SK-N-SH treated with all-trans-retinoic acid at 6 μM for 48 hours (cell line): Measurements from ENCODE around the gene MVB12B.

ENCODE experiments used
- ARNTL ChIP-seq: fragments of 450-650 bp; formaldehyde crosslinking; IDR thresholded peaks from 2 replicates; pipeline ENCODE4 v1.5.0; 2020; ENCODE audit warnings: low read depth, mild to moderate bottlenecking, moderate library complexity, borderline replicate concordance
- GLIS3 ChIP-seq: fragments of 250-450 bp; sonication (Bioruptor Pico); IDR thresholded peaks from 2 replicates; pipeline ENCODE4 v1.5.0; 2020; ENCODE audit warnings: mild to moderate bottlenecking, moderate library complexity
- OSR1 ChIP-seq: fragments of 250-450 bp; sonication (Bioruptor Pico); IDR thresholded peaks from 2 replicates; pipeline ENCODE4 v1.8.0; 2022; ENCODE audit warnings: moderate library complexity, mild to moderate bottlenecking, inconsistent platforms
- RARB ChIP-seq: fragments of 250-450 bp; sonication (Bioruptor Pico); IDR thresholded peaks from 2 replicates; pipeline ENCODE4 v1.8.0; 2021; ENCODE audit warnings: mild to moderate bottlenecking, moderate library complexity
- SNAI2 ChIP-seq: fragments of 250-450 bp; sonication (Bioruptor Pico); IDR thresholded peaks from 2 replicates; pipeline ENCODE4 v1.5.0; 2020; ENCODE audit warnings: mild to moderate bottlenecking, moderate library complexity
- TOX ChIP-seq: fragments of 250-450 bp; sonication (Bioruptor Pico); IDR thresholded peaks from 2 replicates; pipeline ENCODE4 v1.8.0; 2021; ENCODE audit warnings: mild to moderate bottlenecking, moderate library complexity, borderline replicate concordance
- ZFP3 ChIP-seq: fragments of 250-450 bp; sonication (Bioruptor Pico); IDR thresholded peaks from 2 replicates; pipeline ENCODE4 v1.5.0; 2020; ENCODE audit warnings: mild to moderate bottlenecking, moderate library complexity
- TF ChIP-seq, protein P1 (sequence below): fragments of 250-450 bp; sonication (Bioruptor Pico); IDR thresholded peaks from 2 replicates; pipeline ENCODE4 v1.5.0; 2020; ENCODE audit warnings: mild to moderate bottlenecking, moderate library complexity
- TF ChIP-seq, protein P2 (sequence below): fragments of 250-450 bp; sonication (Bioruptor Pico); IDR thresholded peaks from 2 replicates; pipeline ENCODE4 v1.5.1; 2020; ENCODE audit warnings: low read depth, mild to moderate bottlenecking, moderate library complexity
- TF ChIP-seq, protein P3 (sequence below): fragments of 250-450 bp; sonication (Bioruptor Pico); IDR thresholded peaks from 2 replicates; pipeline ENCODE4 v1.8.0; 2020; ENCODE audit warnings: mild to moderate bottlenecking, moderate library complexity, borderline replicate concordance
- TF ChIP-seq, protein P4 (sequence below): fragments of 250-450 bp; sonication (Bioruptor Pico); IDR thresholded peaks from 2 replicates; pipeline ENCODE4 v1.8.0; 2021; ENCODE audit warnings: low read depth, mild to moderate bottlenecking, moderate library complexity, borderline replicate concordance
- TF ChIP-seq, protein P5 (sequence below): fragments of 250-450 bp; sonication (Bioruptor Pico); IDR thresholded peaks from 2 replicates; pipeline ENCODE4 v1.5.1; 2021; ENCODE audit warnings: mild to moderate bottlenecking, moderate library complexity

DNA sequence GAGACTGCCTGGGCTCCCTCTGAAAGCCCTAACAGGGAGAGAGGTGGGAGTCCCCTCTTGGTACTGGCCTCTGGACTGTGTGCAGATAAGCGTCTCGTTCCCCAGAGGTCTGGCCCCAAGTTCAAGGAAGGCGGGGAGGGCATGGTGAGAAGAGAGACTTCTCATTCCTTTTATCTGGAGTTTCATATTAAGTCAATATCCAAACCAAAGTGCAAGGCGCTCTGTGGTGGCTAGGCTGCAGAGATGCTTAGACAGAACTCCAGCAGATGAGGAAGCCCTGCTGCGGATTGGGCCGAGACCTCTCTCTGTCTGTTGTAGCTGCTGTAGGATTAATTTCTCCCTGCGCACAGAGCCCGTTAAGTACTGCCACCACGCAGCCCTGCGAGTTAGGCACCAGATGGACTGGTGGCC is 16.0 kb downstream of the MVB12B start:
- TF ChIP-seq OSR1: no peak
- no peak for TF ChIP-seq TOX (CRISPR knock-in tag)
- TF ChIP-seq, protein P1, sequence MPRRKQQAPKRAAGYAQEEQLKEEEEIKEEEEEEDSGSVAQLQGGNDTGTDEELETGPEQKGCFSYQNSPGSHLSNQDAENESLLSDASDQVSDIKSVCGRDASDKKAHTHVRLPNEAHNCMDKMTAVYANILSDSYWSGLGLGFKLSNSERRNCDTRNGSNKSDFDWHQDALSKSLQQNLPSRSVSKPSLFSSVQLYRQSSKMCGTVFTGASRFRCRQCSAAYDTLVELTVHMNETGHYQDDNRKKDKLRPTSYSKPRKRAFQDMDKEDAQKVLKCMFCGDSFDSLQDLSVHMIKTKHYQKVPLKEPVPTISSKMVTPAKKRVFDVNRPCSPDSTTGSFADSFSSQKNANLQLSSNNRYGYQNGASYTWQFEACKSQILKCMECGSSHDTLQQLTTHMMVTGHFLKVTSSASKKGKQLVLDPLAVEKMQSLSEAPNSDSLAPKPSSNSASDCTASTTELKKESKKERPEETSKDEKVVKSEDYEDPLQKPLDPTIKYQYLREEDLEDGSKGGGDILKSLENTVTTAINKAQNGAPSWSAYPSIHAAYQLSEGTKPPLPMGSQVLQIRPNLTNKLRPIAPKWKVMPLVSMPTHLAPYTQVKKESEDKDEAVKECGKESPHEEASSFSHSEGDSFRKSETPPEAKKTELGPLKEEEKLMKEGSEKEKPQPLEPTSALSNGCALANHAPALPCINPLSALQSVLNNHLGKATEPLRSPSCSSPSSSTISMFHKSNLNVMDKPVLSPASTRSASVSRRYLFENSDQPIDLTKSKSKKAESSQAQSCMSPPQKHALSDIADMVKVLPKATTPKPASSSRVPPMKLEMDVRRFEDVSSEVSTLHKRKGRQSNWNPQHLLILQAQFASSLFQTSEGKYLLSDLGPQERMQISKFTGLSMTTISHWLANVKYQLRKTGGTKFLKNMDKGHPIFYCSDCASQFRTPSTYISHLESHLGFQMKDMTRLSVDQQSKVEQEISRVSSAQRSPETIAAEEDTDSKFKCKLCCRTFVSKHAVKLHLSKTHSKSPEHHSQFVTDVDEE (CRISPR knock-in tag): no peak
- TF ChIP-seq, protein P2, sequence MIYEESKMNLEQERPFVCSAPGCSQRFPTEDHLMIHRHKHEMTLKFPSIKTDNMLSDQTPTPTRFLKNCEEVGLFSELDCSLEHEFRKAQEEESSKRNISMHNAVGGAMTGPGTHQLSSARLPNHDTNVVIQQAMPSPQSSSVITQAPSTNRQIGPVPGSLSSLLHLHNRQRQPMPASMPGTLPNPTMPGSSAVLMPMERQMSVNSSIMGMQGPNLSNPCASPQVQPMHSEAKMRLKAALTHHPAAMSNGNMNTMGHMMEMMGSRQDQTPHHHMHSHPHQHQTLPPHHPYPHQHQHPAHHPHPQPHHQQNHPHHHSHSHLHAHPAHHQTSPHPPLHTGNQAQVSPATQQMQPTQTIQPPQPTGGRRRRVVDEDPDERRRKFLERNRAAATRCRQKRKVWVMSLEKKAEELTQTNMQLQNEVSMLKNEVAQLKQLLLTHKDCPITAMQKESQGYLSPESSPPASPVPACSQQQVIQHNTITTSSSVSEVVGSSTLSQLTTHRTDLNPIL (CRISPR knock-in tag): no peak
- no peak for TF ChIP-seq GLIS3 (CRISPR knock-in tag)
- TF ChIP-seq ZFP3 (CRISPR knock-in tag): no peak
- TF ChIP-seq, protein P3, sequence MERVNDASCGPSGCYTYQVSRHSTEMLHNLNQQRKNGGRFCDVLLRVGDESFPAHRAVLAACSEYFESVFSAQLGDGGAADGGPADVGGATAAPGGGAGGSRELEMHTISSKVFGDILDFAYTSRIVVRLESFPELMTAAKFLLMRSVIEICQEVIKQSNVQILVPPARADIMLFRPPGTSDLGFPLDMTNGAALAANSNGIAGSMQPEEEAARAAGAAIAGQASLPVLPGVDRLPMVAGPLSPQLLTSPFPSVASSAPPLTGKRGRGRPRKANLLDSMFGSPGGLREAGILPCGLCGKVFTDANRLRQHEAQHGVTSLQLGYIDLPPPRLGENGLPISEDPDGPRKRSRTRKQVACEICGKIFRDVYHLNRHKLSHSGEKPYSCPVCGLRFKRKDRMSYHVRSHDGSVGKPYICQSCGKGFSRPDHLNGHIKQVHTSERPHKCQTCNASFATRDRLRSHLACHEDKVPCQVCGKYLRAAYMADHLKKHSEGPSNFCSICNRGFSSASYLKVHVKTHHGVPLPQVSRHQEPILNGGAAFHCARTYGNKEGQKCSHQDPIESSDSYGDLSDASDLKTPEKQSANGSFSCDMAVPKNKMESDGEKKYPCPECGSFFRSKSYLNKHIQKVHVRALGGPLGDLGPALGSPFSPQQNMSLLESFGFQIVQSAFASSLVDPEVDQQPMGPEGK: no peak
- no peak for TF ChIP-seq ARNTL (CRISPR knock-in tag)
- no peak for TF ChIP-seq SNAI2 (CRISPR knock-in tag)
- TF ChIP-seq, protein P4, sequence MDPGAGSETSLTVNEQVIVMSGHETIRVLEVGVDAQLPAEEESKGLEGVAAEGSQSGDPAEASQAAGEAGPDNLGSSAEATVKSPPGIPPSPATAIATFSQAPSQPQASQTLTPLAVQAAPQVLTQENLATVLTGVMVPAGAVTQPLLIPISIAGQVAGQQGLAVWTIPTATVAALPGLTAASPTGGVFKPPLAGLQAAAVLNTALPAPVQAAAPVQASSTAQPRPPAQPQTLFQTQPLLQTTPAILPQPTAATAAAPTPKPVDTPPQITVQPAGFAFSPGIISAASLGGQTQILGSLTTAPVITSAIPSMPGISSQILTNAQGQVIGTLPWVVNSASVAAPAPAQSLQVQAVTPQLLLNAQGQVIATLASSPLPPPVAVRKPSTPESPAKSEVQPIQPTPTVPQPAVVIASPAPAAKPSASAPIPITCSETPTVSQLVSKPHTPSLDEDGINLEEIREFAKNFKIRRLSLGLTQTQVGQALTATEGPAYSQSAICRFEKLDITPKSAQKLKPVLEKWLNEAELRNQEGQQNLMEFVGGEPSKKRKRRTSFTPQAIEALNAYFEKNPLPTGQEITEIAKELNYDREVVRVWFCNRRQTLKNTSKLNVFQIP (CRISPR knock-in tag): no peak
- no peak for TF ChIP-seq RARB (CRISPR knock-in tag)
- TF ChIP-seq, protein P5, sequence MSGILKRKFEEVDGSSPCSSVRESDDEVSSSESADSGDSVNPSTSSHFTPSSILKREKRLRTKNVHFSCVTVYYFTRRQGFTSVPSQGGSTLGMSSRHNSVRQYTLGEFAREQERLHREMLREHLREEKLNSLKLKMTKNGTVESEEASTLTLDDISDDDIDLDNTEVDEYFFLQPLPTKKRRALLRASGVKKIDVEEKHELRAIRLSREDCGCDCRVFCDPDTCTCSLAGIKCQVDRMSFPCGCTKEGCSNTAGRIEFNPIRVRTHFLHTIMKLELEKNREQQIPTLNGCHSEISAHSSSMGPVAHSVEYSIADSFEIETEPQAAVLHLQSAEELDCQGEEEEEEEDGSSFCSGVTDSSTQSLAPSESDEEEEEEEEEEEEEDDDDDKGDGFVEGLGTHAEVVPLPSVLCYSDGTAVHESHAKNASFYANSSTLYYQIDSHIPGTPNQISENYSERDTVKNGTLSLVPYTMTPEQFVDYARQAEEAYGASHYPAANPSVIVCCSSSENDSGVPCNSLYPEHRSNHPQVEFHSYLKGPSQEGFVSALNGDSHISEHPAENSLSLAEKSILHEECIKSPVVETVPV (CRISPR knock-in tag): no peak
